Uterus (tissue), 4 donors: ENCODE measurements around the gene PAK3. TPM values are rescaled to one million over a fixed set of nuclear protein-coding genes. Genes with fewer than 3 reads are reported as not detected.
A peak's percentile ranks its signal among the peaks of the same experiment; 100 is the strongest.

ENCODE experiments used
- DNase-seq, 2 donors: peaks; one replicate each; pipeline ENCODE4 v3.0.0-alpha.2; 2019 to 2020
- H3K27ac ChIP-seq, 2 donors: fragments of 200-600 bp; sonication (generic); 1 replicate in 1 of 2; 2 replicates in 1 of 2; pipeline ENCODE4 v1.5.1; 2016 to 2018
- H3K27me3 ChIP-seq, 2 donors: fragments of 200-600 bp; sonication (generic); one replicate each; pipeline ENCODE4 v1.5.1; 2018 to 2019; ENCODE audit warnings: control low read depth in 1 of 2
- H3K36me3 ChIP-seq, 2 donors: fragments of 200-600 bp; sonication (generic); one replicate each; pipeline ENCODE4 v1.5.1; 2019; ENCODE audit warnings: control low read depth in 1 of 2
- H3K4me1 ChIP-seq, 2 donors: fragments of 200-600 bp; sonication (generic); one replicate each; pipeline ENCODE4 v1.5.1; 2018 to 2019; ENCODE audit warnings: control low read depth in 1 of 2
- H3K4me3 ChIP-seq, 2 donors: fragments of 200-600 bp; sonication (generic); 1 replicate in 1 of 2; 2 replicates in 1 of 2; pipeline ENCODE4 v1.5.1; 2018 to 2019; ENCODE audit warnings: mild to moderate bottlenecking in 1 of 2
- H3K9me3 ChIP-seq, 2 donors: fragments of 200-600 bp; sonication (generic); one replicate each; pipeline ENCODE4 v1.5.1; 2019; ENCODE audit warnings: control low read depth in 1 of 2
- CTCF ChIP-seq, 4 experiments: fragments of 200-600 bp in 2 of 4; fragments of 450-650 bp in 2 of 4; sonication (generic) in 2 of 4; IDR thresholded peaks; one replicate each; pipeline ENCODE4 v1.5.1; 2016 to 2019; ENCODE audit warnings: antibody characterized with exemption in 4 of 4, mild to moderate bottlenecking in 2 of 4, moderate library complexity in 1 of 4
- POLR2A ChIP-seq, 2 donors: fragments of 450-650 bp; IDR thresholded peaks; one replicate each; pipeline ENCODE4 v1.6.1; 2016; ENCODE audit warnings: antibody characterized with exemption in 2 of 2, mild to moderate bottlenecking in 1 of 2, moderate library complexity in 1 of 2
- intact Hi-C: fragments of 100-400 bp; cut with DNase I; formaldehyde crosslinking; loops from one replicate; pipeline ENCODE4 v1.15.1; 2023; ENCODE audit warnings: low total_unique reads
- total RNA-seq, 4 donors: library from RNA; depleted of rRNA in 3 of 4; stranded (reverse); fragments of >200 nt in 3 of 4; gene quantifications; one replicate each; pipeline versions ENCODE4 v1.1.0 to v1.2.4, GENCODE V29; 2014 to 2023
- donor health status: DM: yes; HTN: yes; CAD: no.

Gene PAK3
- total RNA-seq: 10 to 100 TPM in 2 of 4 donors, 1 to 10 TPM in 2; 2.1 to 24.8 (median 14.9) TPM

- peak; percentile 58 to 80 for DNase-seq
- TF ChIP-seq POLR2A (IDR thresholded peaks at IDR 0.05) (peak in 1 of 2 donors; percentile 67), CTCF (IDR thresholded peaks at IDR 0.05) (no peak)
- intact Hi-C loops: no loop called here
- peak within 1 kb of the TSS; percentile 76 to 88 for H3K27ac ChIP-seq
- H3K9me3 ChIP-seq: no peaks in the 10 kb centered on the region
- H3K4me3 ChIP-seq: peak within 1 kb of the TSS; percentile 31 to 57
- peaks cover 0 to 2% of the 10 kb centered on the region in 2 donors for H3K27me3 ChIP-seq
- no peaks in the 10 kb centered on the region for H3K4me1 ChIP-seq
- H3K36me3 ChIP-seq: no peaks in the 10 kb centered on the region
Measured at GRCh38 chrX:111095974-111096895, at the start of gene PAK3. TSS of gene PAK3 (plus strand) at chrX:111096191. CDS start at chrX:111123104, 26,913 bp downstream.

GRCh38 chrX:111047575-111047974, 48.4 kb upstream of the PAK3 start:
- Histone ChIP-seq H3K27ac (no peak overlapping the region), H3K9me3 (no peaks in the 10 kb centered on the region), H3K36me3 (no peaks in the 10 kb centered on the region), H3K4me3 (no peak overlapping the region), H3K4me1 (no peaks in the 10 kb centered on the region), H3K27me3 (no peaks in the 10 kb centered on the region)
- DNase-seq: no peak
- intact Hi-C loops: no loop called here
- TF ChIP-seq POLR2A (IDR thresholded peaks at IDR 0.05) (no peak), CTCF (IDR thresholded peaks at IDR 0.05) (no peak)

GRCh38 chrX:111052478-111052877, 43.5 kb upstream of the PAK3 start:
- Histone ChIP-seq H3K4me1 (no peaks in the 10 kb centered on the region), H3K27ac (no peak overlapping the region), H3K27me3 (no peaks in the 10 kb centered on the region), H3K36me3 (no peaks in the 10 kb centered on the region), H3K4me3 (no peak overlapping the region), H3K9me3 (no peaks in the 10 kb centered on the region)
- TF ChIP-seq CTCF (IDR thresholded peaks at IDR 0.05): no peak
- TF ChIP-seq POLR2A (IDR thresholded peaks at IDR 0.05): no peak
- intact Hi-C loops: no loop called here
- DNase-seq: no peak

GRCh38 chrX:111071542-111072277, 24.3 kb upstream of the PAK3 start:
- intact Hi-C loops: no loop called here
- Histone ChIP-seq H3K4me1 (no peaks in the 10 kb centered on the region), H3K4me3 (no peak overlapping the region), H3K27ac (no peak overlapping the region), H3K27me3 (no peaks in the 10 kb centered on the region), H3K9me3 (no peaks in the 10 kb centered on the region), H3K36me3 (no peaks in the 10 kb centered on the region)
- no peak for DNase-seq
- no peak for TF ChIP-seq CTCF (IDR thresholded peaks at IDR 0.05)
- no peak for TF ChIP-seq POLR2A (IDR thresholded peaks at IDR 0.05)

GRCh38 chrX:111083081-111083480, 12.9 kb upstream of the PAK3 start:
- no peak overlapping the region for H3K4me3 ChIP-seq
- no peaks in the 10 kb centered on the region for H3K4me1 ChIP-seq
- intact Hi-C loops: no loop called here
- no peaks in the 10 kb centered on the region for H3K36me3 ChIP-seq
- no peak overlapping the region for H3K27ac ChIP-seq
- no peak for DNase-seq
- no peaks in the 10 kb centered on the region for H3K27me3 ChIP-seq
- H3K9me3 ChIP-seq: no peaks in the 10 kb centered on the region
- no peak for TF ChIP-seq CTCF (IDR thresholded peaks at IDR 0.05)
- no peak for TF ChIP-seq POLR2A (IDR thresholded peaks at IDR 0.05)
